HuH-7 (cell line): ENCODE results near the gene SORCS2.

Source experiments
- DNase-seq: peaks from one replicate; pipeline ENCODE4 v3.0.0; 2011; ENCODE audit warnings: low spot score

Gene SORCS2

GRCh38 chr4:7356667-7357310, 164.5 kb downstream of the SORCS2 start:
- no peak for DNase-seq

- no peak for DNase-seq
Measured at GRCh38 chr4:7357323-7357722, 165.0 kb downstream of the SORCS2 start.

GRCh38 chr4:7358100-7358735, 165.9 kb downstream of the SORCS2 start:
- no peak for DNase-seq

- no peak for DNase-seq
Measured at GRCh38 chr4:7359400-7360062, 167.2 kb downstream of the SORCS2 start.

GRCh38 chr4:7360806-7361205, 168.5 kb downstream of the SORCS2 start:
- no peak for DNase-seq

- no peak for DNase-seq
Measured at GRCh38 chr4:7361280-7361895, 169.1 kb downstream of the SORCS2 start.

- DNase-seq: no peak
Measured at GRCh38 chr4:7362341-7362740, 170.0 kb downstream of the SORCS2 start.

- no peak for DNase-seq
Measured at GRCh38 chr4:7362862-7363430, 170.6 kb downstream of the SORCS2 start.

GRCh38 chr4:7364979-7365378, 172.6 kb downstream of the SORCS2 start:
- DNase-seq: no peak

GRCh38 chr4:7365462-7366179, 173.3 kb downstream of the SORCS2 start:
- no peak for DNase-seq

GRCh38 chr4:7366180-7366945, 174.0 kb downstream of the SORCS2 start:
- no peak for DNase-seq

GRCh38 chr4:7366954-7367353, 174.6 kb downstream of the SORCS2 start:
- DNase-seq: no peak

- DNase-seq: no peak
Measured at GRCh38 chr4:7367406-7367805, 175.1 kb downstream of the SORCS2 start.

GRCh38 chr4:7367864-7368277, 175.5 kb downstream of the SORCS2 start:
- no peak for DNase-seq

GRCh38 chr4:7368296-7368695, 176.0 kb downstream of the SORCS2 start:
- DNase-seq: no peak

- no peak for DNase-seq
Measured at GRCh38 chr4:7369511-7369910, 177.2 kb downstream of the SORCS2 start.

GRCh38 chr4:7370038-7370437, 177.7 kb downstream of the SORCS2 start:
- no peak for DNase-seq

GRCh38 chr4:7371210-7371941, 179.0 kb downstream of the SORCS2 start:
- DNase-seq: no peak

- no peak for DNase-seq
Measured at GRCh38 chr4:7372673-7373072, 180.3 kb downstream of the SORCS2 start.

GRCh38 chr4:7374571-7374970, 182.2 kb downstream of the SORCS2 start:
- DNase-seq: no peak

GRCh38 chr4:7375427-7375826, 183.1 kb downstream of the SORCS2 start:
- no peak for DNase-seq
